GM13976 (cell line): ENCODE results near the gene MARK4.

Experiments
- DNase-seq: peaks from one replicate; pipeline ENCODE4 v3.0.0; 2012; ENCODE audit warnings: low spot score
- in situ Hi-C: fragments of 300-500 bp; cut with MboI; formaldehyde crosslinking; loops from one replicate; pipeline ENCODE4 v1.12.0; 2022; ENCODE audit warnings: low sequenced_read_pairs, mixed read lengths, inconsistent platforms; ENCODE audit not compliant: unreplicated experiment
- TF ChIP-seq, protein P1 (sequence below): IDR thresholded peaks from 2 replicates; pipeline ENCODE4 v1.5.1; 2012; ENCODE audit warnings: borderline replicate concordance, mild to moderate bottlenecking; ENCODE audit not compliant: insufficient read depth; ENCODE audit errors: extremely low read depth, missing control alignments, control extremely low read depth

MARK4 gene

DNA sequence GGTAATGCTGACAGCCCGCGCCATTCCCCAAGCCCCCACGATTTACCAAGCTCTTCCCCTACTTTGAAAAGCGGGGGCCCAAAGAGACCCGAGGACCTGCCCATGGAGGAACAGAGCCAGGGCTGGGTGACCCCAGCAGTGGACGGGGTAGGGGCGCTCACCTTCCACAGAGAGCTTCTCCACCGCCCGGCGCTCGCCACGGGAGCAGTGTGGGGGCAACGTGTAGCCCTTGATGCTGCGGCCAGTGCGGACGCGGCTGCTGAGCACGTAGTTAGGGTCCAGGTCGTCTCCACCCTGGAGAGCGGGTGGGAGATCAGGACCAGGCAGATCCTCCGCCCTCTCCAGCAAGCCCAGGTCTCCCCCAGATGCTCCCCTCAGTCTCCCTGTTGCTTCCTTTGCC is 64.2 kb downstream of the MARK4 start:
- no peak for DNase-seq
- TF ChIP-seq, protein P1, sequence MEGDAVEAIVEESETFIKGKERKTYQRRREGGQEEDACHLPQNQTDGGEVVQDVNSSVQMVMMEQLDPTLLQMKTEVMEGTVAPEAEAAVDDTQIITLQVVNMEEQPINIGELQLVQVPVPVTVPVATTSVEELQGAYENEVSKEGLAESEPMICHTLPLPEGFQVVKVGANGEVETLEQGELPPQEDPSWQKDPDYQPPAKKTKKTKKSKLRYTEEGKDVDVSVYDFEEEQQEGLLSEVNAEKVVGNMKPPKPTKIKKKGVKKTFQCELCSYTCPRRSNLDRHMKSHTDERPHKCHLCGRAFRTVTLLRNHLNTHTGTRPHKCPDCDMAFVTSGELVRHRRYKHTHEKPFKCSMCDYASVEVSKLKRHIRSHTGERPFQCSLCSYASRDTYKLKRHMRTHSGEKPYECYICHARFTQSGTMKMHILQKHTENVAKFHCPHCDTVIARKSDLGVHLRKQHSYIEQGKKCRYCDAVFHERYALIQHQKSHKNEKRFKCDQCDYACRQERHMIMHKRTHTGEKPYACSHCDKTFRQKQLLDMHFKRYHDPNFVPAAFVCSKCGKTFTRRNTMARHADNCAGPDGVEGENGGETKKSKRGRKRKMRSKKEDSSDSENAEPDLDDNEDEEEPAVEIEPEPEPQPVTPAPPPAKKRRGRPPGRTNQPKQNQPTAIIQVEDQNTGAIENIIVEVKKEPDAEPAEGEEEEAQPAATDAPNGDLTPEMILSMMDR, result no peak
- in situ Hi-C loops, result no loop called here

DNA sequence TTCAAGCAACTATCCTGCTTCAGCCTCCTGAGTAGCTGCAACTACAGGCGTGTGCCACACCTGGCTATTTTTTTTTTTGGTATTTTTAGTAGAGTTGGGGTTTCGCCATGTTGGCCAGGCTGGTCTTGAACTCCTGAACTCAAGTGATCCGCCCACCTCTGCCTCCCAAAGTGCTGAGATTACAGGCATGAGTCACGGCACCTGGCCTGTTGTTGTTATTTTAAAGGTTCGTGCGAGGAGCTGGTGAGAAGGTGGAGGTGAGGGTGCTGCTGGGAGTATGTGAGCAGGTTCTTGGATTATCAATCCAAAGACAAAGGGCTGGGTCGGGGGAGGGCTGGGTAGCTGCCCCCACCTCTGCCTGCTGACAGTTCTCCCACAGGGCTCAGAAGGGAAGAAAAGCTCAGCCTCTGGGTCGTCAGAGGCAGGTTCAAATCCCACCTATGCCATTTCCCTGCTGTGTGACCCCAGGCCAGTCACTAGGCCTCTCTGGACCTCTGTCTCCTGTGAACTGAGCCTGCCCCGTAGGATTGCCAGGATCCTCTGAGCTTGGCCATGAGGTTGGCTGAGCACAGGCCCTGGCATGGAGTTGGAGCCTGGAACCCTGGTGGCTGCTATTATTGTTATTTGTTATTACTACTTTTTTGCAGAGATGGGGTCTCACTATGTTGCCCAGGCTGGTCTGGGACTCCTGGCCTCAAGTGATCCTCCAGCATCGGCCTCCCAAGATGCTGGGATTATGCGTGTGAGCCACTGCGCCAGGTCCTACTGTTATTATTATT is 70.1 kb downstream of the MARK4 start:
- TF ChIP-seq, protein P1, result no peak
- in situ Hi-C loops, result no loop called here

DNA sequence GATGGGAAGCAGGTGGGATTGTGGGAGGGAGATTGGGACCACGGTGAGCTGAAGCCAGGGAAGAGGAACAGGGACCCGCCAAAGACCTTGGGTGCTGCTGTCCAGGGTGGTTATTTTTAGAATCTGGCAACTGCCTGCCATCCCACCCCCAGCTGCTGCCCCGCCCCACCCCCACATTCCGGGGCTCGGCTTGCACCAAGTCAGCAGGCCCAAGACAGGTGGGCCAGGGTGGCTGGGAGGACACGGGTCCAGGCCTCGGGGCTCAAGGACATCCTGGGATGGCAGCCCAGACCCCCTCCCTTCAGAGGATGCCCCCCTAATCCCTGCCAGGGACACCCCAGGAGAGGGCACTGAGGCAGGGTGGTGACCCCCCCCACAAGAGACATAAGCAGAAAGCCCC is 70.8 kb downstream of the MARK4 start:
- DNase-seq, result no peak
- TF ChIP-seq, protein P1, result no peak
- in situ Hi-C loops, result no loop called here

More for the DNA sequence above, 70.1 kb downstream of the MARK4 start:
- no peak for DNase-seq

DNA sequence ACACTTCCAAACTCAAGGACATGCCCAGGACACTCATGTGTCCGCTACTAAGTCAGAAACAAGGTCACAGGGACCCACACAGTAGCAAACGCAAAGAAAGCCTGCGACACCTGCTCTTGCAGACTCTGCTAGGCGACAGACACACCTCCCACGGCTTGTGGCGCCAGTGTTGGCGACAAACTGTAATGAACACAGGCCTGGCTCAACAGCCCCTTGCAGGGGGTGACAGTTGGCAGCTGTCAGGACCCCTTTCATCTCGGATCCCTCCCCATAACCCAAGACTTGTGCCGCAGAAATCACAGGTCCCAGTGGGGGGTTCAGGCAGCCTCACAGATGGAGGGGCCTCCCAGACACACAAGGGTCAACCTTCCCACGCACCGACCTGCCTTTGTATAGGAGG is 71.2 kb downstream of the MARK4 start:
- in situ Hi-C loops, result no loop called here
- DNase-seq, result no peak
- TF ChIP-seq, protein P1, result no peak

DNA sequence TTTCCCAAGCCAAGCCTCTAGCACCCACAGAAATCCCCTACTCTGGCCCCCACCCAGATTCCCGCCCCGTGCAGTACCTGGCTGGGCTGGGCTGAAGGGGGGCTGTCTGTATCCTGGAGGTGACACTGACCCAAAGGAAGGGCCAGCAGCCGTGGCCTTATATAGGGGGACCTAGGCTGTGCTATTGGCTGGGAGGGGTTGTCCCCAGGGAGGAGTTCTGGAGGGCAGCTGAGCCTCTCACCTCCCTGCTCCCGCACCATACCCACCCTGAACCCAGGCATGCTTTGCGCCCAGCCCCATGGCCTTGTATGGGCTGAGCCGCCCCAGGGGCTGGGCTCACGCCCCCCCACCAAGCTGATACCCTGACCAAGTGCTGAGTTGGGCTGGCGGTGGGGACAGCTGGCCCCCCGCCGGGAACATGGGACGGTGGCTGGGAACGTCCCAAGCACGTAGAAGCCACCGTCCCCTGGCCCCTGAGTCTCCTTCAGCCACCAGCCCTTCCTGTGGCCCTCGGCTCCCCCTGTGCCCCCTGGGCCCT is 71.7 kb downstream of the MARK4 start, which contains the start of gene CKM:
TSS of gene CKM (minus strand) at position 132 of the 538 bp plus-strand sequence. CDS start 3,162 bp downstream, outside the sequence.
- DNase-seq, result no peak
- in situ Hi-C loops, result no loop called here
- TF ChIP-seq, protein P1, result no peak

DNA sequence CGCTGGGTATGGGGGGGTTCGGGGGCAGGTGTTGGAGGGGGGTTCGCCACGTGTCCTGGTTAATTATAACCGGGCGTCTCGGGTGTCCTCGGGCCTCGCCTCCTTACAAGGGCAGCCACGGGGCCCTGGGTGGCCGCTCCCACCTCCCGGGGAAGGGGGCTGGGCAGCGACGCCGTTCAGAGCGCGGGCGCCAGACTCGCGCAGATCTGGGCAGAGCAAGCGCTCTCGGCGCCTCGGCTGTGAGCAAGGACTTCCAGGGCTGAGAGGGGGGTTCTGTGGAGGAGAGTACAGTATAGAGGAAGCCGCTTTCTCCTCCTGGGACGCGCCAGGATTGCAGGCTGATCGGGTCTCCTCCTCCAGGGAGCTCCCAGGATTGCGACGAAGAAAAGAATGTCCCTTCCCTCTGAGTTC is 72.6 kb downstream of the MARK4 start:
- TF ChIP-seq, protein P1, result no peak
- DNase-seq, result no peak
- in situ Hi-C loops, result no loop called here
